H9 (cell line): ENCODE data around the gene MARF1. TPM values are rescaled to one million over a fixed set of nuclear protein-coding genes. Genes with fewer than 3 reads are reported as not detected.

Experiments
- DNase-seq: peaks from one replicate; pipeline ENCODE4 v3.0.0-alpha.2; 2017
- H2AFZ ChIP-seq: one replicate; pipeline ENCODE4 v1.6.1; 2013; ENCODE audit warnings: mild to moderate bottlenecking, low read length, control low read depth, moderate library complexity
- H2AK5ac ChIP-seq: 2 replicates; pipeline ENCODE4 v1.6.1; 2013; ENCODE audit warnings: low read length, control low read depth, mixed read lengths; ENCODE audit not compliant: insufficient read length
- H2BK120ac ChIP-seq: one replicate; pipeline ENCODE4 v1.6.1; 2013; ENCODE audit warnings: low read depth, mild to moderate bottlenecking, low read length, control low read depth, inconsistent platforms; ENCODE audit not compliant: poor library complexity, severe bottlenecking
- H2BK12ac ChIP-seq: 2 replicates; pipeline ENCODE4 v1.6.1; 2013; ENCODE audit warnings: low read length, control low read depth, mixed read lengths, low read depth; ENCODE audit not compliant: insufficient read length
- H2BK15ac ChIP-seq: 2 replicates; pipeline ENCODE4 v1.6.1; 2013; ENCODE audit warnings: low read depth, low read length, control low read depth
- H2BK20ac ChIP-seq: one replicate; pipeline ENCODE4 v1.6.1; 2013; ENCODE audit warnings: low read depth, mild to moderate bottlenecking, low read length, control low read depth, inconsistent platforms; ENCODE audit not compliant: poor library complexity, severe bottlenecking
- H2BK5ac ChIP-seq: 2 replicates; pipeline ENCODE4 v1.6.1; 2013; ENCODE audit warnings: low read length, control low read depth, mixed read lengths; ENCODE audit not compliant: insufficient read length
- H3K14ac ChIP-seq: 2 replicates; pipeline ENCODE4 v1.6.1; 2013; ENCODE audit warnings: low read length, control low read depth; ENCODE audit not compliant: insufficient read depth
- H3K18ac ChIP-seq: 2 replicates; pipeline ENCODE4 v1.6.1; 2013; ENCODE audit warnings: low read depth, mild to moderate bottlenecking, mixed read lengths, low read length, control low read depth; ENCODE audit not compliant: insufficient read length
- H3K23ac ChIP-seq: 2 replicates; pipeline ENCODE4 v1.6.1; 2013; ENCODE audit warnings: low read length, control low read depth, mixed read lengths, low read depth; ENCODE audit not compliant: insufficient read length
- H3K23me2 ChIP-seq: 2 replicates; pipeline ENCODE4 v1.6.1; 2013; ENCODE audit warnings: low read depth, mild to moderate bottlenecking, mixed read lengths, low read length, control low read depth; ENCODE audit not compliant: insufficient read length, poor library complexity, severe bottlenecking
- H3K27ac ChIP-seq: 2 replicates; pipeline ENCODE4 v1.5.1; 2013; ENCODE audit warnings: low read length, control low read depth, mixed read lengths, low read depth; ENCODE audit not compliant: insufficient read length
- H3K27me3 ChIP-seq: 2 replicates; pipeline ENCODE4 v1.6.1; 2013; ENCODE audit warnings: low read length, control low read depth, inconsistent platforms; ENCODE audit not compliant: insufficient read depth
- H3K4ac ChIP-seq: 2 replicates; pipeline ENCODE4 v1.6.1; 2013; ENCODE audit warnings: low read depth, mild to moderate bottlenecking, control low read depth, inconsistent platforms, low read length, moderate library complexity
- H3K4me1 ChIP-seq: 2 replicates; pipeline ENCODE4 v1.6.1; 2013; ENCODE audit warnings: low read length, control low read depth, inconsistent platforms; ENCODE audit not compliant: insufficient read depth
- H3K4me2 ChIP-seq: 2 replicates; pipeline ENCODE4 v1.6.1; 2013; ENCODE audit warnings: low read length, control low read depth, mixed read lengths; ENCODE audit not compliant: insufficient read length, insufficient read depth
- H3K56ac ChIP-seq: 2 replicates; pipeline ENCODE4 v1.6.1; 2013; ENCODE audit warnings: low read depth, mild to moderate bottlenecking, mixed read lengths, low read length, control low read depth; ENCODE audit not compliant: insufficient read length
- H3K79me1 ChIP-seq: 2 replicates; pipeline ENCODE4 v1.6.1; 2013; ENCODE audit warnings: low read depth, mild to moderate bottlenecking, moderate library complexity, low read length, control low read depth, inconsistent platforms; ENCODE audit not compliant: insufficient read depth, poor library complexity, severe bottlenecking
- H3K79me2 ChIP-seq: 2 replicates; pipeline ENCODE4 v1.6.1; 2013; ENCODE audit warnings: low read length, control low read depth, inconsistent platforms; ENCODE audit not compliant: insufficient read depth
- H3K9ac ChIP-seq: 2 replicates; pipeline ENCODE4 v1.6.1; 2013; ENCODE audit warnings: low read length, control low read depth, mixed read lengths; ENCODE audit not compliant: insufficient read length; ENCODE audit errors: extremely low read depth
- H3K9me3 ChIP-seq: one replicate; pipeline ENCODE4 v1.6.1; 2013; ENCODE audit warnings: low read depth, low read length, inconsistent platforms; ENCODE audit not compliant: control insufficient read depth
- H3T11ph ChIP-seq: one replicate; pipeline ENCODE4 v1.6.1; 2013; ENCODE audit warnings: mild to moderate bottlenecking, low read length, control low read depth, inconsistent platforms
- H4K20me1 ChIP-seq: one replicate; pipeline ENCODE4 v1.6.1; 2013; ENCODE audit not compliant: control insufficient read depth, insufficient read length, insufficient read depth
- H4K5ac ChIP-seq: 2 replicates; pipeline ENCODE4 v1.6.1; 2013; ENCODE audit warnings: low read depth, mild to moderate bottlenecking, mixed read lengths, low read length, control low read depth; ENCODE audit not compliant: insufficient read length
- H4K8ac ChIP-seq: replicated peaks from 2 replicates; pipeline ENCODE4 v1.6.1; 2013; ENCODE audit warnings: low read length, control low read depth, mixed read lengths, low read depth; ENCODE audit not compliant: insufficient read length
- H4K91ac ChIP-seq: 2 replicates; pipeline ENCODE4 v1.6.1; 2013; ENCODE audit warnings: low read depth, mild to moderate bottlenecking, moderate library complexity, mixed read lengths, low read length, control low read depth; ENCODE audit not compliant: insufficient read length
- H3K27ac Mint-ChIP-seq, 3 experiments: 2 replicates in 2 of 3; 3 replicates in 1 of 3; pipeline ENCODE4 v1.8.0; 2020 to 2021; ENCODE audit warnings: mixed read lengths in 3 of 3, mild to moderate bottlenecking in 1 of 3, moderate library complexity in 1 of 3
- H3K27me3 Mint-ChIP-seq: 2 replicates; pipeline ENCODE4 v1.8.0; 2021; ENCODE audit warnings: low read depth, mild to moderate bottlenecking, moderate library complexity, mixed read lengths
- H3K36me3 Mint-ChIP-seq, 3 experiments: 2 replicates in 2 of 3; 3 replicates in 1 of 3; pipeline ENCODE4 v1.8.0; 2020 to 2021; ENCODE audit warnings: low read depth in 3 of 3, mixed read lengths in 3 of 3; ENCODE audit not compliant: insufficient read depth in 1 of 3
- H3K4me1 Mint-ChIP-seq, 2 experiments: 2 replicates each; pipeline ENCODE4 v1.8.0; 2020; ENCODE audit warnings: mixed read lengths in 2 of 2
- H3K4me3 Mint-ChIP-seq, 2 experiments: 2 replicates in 1 of 2; 3 replicates in 1 of 2; pipeline ENCODE4 v1.8.0; 2020 to 2021; ENCODE audit warnings: mild to moderate bottlenecking in 2 of 2, mixed read lengths in 2 of 2, moderate library complexity in 1 of 2
- H3K9me3 Mint-ChIP-seq, 2 experiments: 2 replicates in 1 of 2; 3 replicates in 1 of 2; pipeline ENCODE4 v1.8.0; 2020; ENCODE audit warnings: mild to moderate bottlenecking in 2 of 2, mixed read lengths in 2 of 2, moderate library complexity in 1 of 2
- WGBS: extraction: QIAGEN DNeasy Blood & Tissue Kit; methylation state at CpG from one replicate; pipeline ENCODE4 v1.1.7; 2013; ENCODE audit warnings: missing lambda C conversion rate, low lambda C conversion rate, mixed read lengths; ENCODE audit not compliant: insufficient read length; ENCODE audit errors: extremely low coverage; 5-methylcytosine and 5-hydroxymethylcytosine counted together
- total RNA-seq: library from RNA; stranded (reverse); gene quantifications from 2 replicates; pipeline ENCODE4 v1.2.1, GENCODE V29; 2021
- TF ChIP-seq, protein P1 (sequence below): fragments of 200-600 bp; sonication (generic); conservative IDR thresholded peaks from 3 replicates; pipeline ENCODE4 v1.8.0; 2021; ENCODE audit warnings: antibody characterized with exemption, mild to moderate bottlenecking

Gene MARF1
- total RNA-seq, 1 experiment from 2014 or later: 23.3 TPM

DNA sequence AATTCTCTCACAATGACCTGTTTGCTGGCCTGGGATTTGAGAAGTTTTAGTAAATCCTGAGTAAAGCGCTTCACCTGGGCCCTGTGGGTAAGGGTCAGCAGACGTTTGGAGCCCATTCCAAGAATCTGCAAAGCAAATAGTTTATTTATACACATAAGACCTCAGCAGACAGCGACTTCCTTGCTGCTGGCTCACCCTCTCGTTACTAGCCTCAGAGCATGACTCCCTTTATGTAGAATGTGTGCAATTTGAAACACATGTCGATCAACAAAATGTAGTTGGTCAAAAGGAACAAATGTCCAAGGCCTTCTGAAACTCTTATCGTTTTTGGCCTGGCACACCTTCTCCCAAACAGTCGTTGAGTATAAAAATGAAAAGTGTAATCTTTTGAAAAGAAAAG, 31.3 kb downstream of the MARF1 start:
- H3K27ac Mint-ChIP-seq: no peak overlapping the region
- Histone ChIP-seq H4K8ac (no peak overlapping the region), H2BK120ac (no peak overlapping the region), H3K4ac (no peak overlapping the region), H3K23ac (no peak overlapping the region), H4K5ac (no peak overlapping the region), H2BK5ac (no peak overlapping the region), H2AFZ (no peak overlapping the region), H3K27me3 (no peaks in the 10 kb centered on the region), H4K91ac (no peak overlapping the region), H3K27ac (no peak overlapping the region), H3K18ac (no peak overlapping the region), H3K14ac (no peak overlapping the region), H3K23me2 (no peaks in the 10 kb centered on the region), H3K79me1 (no peaks in the 10 kb centered on the region), H2AK5ac (no peak overlapping the region), H3K56ac (no peak overlapping the region), H2BK15ac (no peak overlapping the region), H3T11ph (no peak overlapping the region), H3K9me3 (no peaks in the 10 kb centered on the region), H2BK20ac (no peak overlapping the region), H3K79me2 (no peaks in the 10 kb centered on the region), H3K4me1 (no peaks in the 10 kb centered on the region), H3K9ac (no peak overlapping the region), H4K20me1 (no peaks in the 10 kb centered on the region), H3K4me2 (no peak overlapping the region), H2BK12ac (no peak overlapping the region)
- no peak for DNase-seq
- no peaks in the 10 kb centered on the region for H3K9me3 Mint-ChIP-seq
- peaks cover 0 to 3% of the 10 kb centered on the region in 2 experiments; a peak in 1 of 4 replicates for H3K4me1 Mint-ChIP-seq
- H3K36me3 Mint-ChIP-seq: peaks cover 23 to 81% (median 62%) of the 10 kb centered on the region in 3 experiments; a peak in 6 of 7 replicates
- TF ChIP-seq, protein P1, sequence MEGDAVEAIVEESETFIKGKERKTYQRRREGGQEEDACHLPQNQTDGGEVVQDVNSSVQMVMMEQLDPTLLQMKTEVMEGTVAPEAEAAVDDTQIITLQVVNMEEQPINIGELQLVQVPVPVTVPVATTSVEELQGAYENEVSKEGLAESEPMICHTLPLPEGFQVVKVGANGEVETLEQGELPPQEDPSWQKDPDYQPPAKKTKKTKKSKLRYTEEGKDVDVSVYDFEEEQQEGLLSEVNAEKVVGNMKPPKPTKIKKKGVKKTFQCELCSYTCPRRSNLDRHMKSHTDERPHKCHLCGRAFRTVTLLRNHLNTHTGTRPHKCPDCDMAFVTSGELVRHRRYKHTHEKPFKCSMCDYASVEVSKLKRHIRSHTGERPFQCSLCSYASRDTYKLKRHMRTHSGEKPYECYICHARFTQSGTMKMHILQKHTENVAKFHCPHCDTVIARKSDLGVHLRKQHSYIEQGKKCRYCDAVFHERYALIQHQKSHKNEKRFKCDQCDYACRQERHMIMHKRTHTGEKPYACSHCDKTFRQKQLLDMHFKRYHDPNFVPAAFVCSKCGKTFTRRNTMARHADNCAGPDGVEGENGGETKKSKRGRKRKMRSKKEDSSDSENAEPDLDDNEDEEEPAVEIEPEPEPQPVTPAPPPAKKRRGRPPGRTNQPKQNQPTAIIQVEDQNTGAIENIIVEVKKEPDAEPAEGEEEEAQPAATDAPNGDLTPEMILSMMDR: no peak
- whole genome bisulfite sequencing: no CpG with 5 or more reads among the region's 7 CpGs
- no peak overlapping the region for H3K4me3 Mint-ChIP-seq
- H3K27me3 Mint-ChIP-seq: no peaks in the 10 kb centered on the region
